ENCODE measurements around the gene HS3ST1.

DNA sequence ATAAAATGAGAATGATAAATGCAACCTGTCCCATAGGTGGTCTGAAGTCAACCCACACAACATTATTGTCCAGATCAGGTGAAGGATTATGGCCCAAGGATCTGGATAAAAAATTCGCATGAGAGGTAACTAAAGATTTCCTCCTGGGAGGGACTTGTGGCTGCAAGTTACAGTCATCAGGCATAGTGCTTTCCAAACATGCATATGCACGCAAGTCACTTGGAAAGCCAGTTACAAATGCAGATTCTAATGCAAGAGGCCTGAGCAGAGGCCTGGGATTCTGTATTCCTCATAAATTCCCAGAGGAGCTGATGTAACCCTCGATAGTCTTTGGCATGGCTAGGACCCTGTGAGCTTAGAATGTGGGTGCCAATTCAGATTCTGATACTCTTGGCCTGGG lies 21.1 kb downstream of the HS3ST1 start:
- TF ChIP-seq CTCF (conservative IDR thresholded peaks at IDR 0.05; ENCODE audit: low read length) (no peak), EZH2phosphoT487 (IDR thresholded peaks at IDR 0.05; ENCODE audit: borderline replicate concordance) (no peak)

All from Loucy (cell line).